ENCODE measurements around the gene USP48. TPM values are rescaled to one million over a fixed set of nuclear protein-coding genes. Genes with fewer than 3 reads are reported as not detected.

Gene USP48
- total RNA-seq, 1 donor from 2014 or later, result 70.4 TPM

DNA sequence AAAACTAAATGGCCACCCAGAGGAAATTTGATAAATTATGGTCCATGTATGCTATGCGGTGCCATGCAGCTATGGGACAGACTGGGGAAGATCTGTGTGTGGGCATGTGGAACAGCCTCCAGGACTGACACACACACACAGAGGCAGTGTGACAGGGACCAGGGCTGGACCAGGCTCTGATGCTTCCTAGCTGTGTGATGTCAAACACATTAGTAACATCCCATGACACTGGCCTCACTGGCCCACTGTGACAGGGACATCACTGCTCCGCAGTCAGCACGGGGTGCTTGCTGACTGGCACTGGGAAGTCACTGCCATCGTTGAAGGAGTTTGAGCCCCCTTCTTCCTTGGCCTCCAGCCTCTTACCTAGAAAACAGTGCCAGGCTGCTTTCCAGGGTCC is 127.7 kb downstream of the USP48 start:
- DNase-seq (ENCODE audit: low read depth, low spot score), result no peak

- no peak for DNase-seq (ENCODE audit: low read depth, low spot score)
These were observed 128.7 kb downstream of the USP48 start for GRCh38 chr1:21654209-21654608.

- no peak for DNase-seq (ENCODE audit: low read depth, low spot score)
These were observed 129.2 kb downstream of the USP48 start for GRCh38 chr1:21653744-21654100.

DNA sequence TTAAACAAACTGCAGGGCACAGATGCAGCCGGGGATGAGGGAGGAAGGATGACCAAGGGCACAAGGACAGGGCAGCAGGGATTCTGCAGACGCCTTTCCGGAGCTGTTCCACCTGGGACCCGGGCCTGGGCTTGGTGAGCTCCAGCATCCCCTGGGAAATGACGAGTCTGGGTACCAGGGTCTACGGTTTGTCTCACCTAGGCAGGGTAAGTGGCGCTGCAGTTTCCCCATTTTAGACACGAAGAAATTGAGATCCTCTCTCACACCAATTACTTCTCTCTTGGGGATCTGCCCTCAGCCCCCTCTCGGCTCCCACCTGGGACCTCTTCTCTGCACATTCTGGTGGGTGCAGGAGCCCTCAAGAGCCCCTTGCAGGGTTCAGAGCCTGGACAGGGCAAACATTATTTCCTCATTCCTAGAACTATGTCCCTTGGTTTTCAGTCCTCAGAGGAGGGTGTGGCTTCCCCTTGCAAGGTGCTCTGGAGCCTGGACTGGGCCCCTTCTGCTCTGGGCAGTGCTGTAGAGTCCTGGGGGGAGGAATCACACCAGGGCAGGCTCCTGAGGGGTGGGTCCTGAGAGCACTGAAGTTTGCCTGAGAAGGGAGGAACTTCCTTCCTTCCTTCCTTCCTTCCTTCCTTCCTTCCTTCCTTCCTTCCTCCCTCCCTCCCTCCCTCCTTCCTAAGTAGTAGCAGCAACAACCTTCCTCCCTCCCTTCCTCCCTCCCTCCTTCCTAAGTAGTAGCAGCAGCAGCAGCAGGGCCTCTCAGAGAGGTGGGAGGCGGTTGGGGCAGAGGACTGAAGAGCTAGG is 129.8 kb downstream of the USP48 start:
- no peak for DNase-seq (ENCODE audit: low read depth, low spot score)

- no peak for DNase-seq (ENCODE audit: low read depth, low spot score)
These were observed 130.6 kb downstream of the USP48 start for GRCh38 chr1:21652101-21652936.

DNA sequence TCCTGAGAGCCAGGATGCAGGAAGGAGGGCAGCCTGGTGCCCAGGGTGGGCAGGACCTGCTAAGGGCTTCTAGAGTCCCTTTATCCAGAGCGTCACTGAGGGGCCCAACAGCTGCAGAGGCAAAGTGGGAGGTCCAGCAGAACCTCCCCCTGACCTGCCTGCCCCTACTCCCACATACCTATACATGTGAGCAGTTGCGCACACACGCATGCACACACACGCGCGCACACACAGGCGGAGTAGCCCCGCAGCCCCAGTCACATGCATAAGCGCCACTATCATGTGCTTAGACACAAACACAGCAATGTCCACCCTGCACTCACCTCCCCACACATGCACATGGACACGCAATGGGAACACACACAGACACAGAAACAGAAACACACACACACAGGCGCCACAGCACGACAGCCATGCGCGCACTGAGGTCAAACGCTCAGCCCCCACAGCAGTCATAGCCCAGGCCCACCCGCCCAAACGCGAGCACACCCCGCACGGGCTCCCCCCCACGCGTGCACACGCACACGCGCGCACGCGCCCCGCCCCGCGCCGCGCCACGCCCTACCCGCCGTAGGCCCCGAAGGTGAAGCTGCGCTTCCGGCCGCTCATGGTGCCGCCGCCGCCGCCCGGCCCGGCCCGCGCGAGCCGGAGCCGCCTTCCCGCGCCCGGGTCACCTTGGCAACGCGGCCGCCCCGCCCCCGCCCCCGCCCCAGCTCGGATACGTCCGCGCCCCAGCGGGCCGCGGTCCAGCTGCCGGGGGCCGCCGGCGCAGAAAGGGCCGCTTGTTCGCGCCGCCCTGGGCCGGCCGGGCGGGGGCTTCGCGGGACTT is 131.5 kb downstream of the USP48 start:
- no peak for DNase-seq (ENCODE audit: low read depth, low spot score)

GRCh38 chr1:21650400-21650799 is 132.5 kb downstream of the USP48 start:
- DNase-seq (ENCODE audit: low read depth, low spot score), result no peak

DNA sequence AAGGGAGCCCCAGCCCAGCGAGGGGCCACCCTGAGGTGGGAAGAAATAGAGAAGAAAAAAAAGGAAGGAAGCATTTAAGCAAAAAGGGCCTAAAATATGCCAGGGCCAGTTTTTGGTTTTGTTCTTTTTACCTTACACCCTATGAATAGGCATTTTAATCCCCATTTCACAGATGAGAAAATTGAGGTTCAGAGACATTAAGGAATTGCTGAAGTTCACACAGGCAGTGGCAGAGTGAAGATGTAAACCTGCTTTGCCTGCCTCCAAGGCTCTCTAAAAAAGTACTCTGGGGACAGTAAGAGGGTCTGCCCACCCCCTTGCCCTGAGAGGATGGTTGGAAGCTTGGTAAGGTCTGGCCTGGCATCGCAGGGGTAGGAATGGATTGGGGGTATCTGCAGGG is 133.6 kb downstream of the USP48 start:
- DNase-seq (ENCODE audit: low read depth, low spot score), result no peak

GRCh38 chr1:21648791-21649190 is 134.2 kb downstream of the USP48 start:
- no peak for DNase-seq (ENCODE audit: low read depth, low spot score)

DNA sequence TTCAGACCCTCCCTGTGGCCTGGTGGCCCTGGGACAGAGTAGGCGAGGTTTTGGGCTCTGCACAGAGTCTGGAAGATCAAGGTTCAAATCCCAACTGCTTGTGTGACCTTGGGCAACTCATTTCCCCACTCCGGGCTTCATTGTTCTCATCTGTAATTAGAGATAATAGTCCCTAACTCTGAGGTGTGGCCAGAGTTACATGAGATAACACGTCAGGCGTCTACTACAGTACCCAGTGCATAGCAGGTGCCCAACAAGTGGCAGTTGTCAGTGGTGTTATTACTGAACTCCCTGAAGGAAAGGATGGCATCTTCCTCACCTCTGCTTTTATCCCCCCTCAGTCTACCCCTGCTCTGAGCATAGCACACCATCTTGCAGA is 134.6 kb downstream of the USP48 start:
- DNase-seq (ENCODE audit: low read depth, low spot score), result no peak

DNA sequence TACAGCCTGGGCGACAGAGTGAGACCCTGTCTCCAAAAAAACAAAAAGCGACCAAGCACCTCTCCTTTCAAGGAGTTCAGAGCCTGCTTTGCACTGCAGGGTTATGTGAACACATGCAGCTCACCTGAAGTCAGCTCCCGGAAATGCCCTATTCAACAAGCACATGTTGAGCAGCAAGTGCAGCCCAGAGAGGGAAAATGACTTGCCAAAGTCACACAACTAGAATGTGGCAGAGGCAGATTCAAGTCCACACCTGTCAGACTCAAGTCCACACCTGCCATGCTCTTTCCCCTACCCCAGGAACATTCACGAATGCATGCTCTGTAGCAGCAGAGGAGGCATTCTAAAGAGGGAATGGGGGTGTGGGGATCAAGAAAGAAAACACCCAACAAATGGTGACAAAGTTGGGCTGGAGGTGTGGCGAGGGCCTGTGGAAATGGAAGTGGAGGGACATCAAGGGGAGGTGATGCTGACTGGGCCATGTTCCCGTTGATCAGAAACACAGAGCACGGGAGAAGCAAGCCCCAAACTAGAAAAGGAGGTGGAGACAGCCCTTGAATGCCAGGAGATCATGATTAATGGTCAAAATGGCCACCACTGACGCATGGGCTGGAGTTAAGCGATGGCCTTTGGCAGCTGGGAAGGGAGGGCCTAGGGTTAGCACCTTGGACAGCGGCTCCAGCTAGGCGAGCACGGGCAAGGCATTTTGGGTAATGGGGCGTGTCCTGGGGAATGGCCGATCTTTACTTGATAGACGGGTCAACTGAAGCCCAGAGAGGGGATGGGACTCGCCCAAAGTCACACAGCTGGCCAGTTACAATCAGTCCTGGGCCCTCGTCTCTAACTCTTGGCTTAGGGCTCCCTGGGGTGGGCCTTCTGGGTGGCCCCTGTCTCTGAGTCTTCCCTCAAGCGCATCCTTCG is 135.3 kb downstream of the USP48 start:
- no peak for DNase-seq (ENCODE audit: low read depth, low spot score)

DNA sequence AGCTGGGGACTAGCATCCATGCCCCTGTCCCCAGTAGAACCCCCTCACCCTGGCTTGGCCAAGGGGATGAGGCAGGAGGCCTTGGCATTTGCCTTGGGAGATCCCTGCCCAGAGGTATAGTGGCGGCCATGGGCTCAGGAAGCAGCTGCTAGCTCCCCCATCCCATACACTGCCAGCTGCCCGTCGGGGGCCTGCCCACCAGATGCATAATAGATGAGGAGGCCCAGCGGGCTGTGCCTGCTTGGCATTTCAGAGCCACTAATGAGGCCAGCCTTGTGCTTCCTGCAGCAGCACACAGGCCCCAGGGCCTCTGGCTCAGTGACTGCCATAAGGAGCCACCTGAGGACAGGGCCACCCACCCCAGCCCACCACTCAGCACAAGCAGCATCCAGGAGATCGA is 137.4 kb downstream of the USP48 start:
- no peak for DNase-seq (ENCODE audit: low read depth, low spot score)

DNA sequence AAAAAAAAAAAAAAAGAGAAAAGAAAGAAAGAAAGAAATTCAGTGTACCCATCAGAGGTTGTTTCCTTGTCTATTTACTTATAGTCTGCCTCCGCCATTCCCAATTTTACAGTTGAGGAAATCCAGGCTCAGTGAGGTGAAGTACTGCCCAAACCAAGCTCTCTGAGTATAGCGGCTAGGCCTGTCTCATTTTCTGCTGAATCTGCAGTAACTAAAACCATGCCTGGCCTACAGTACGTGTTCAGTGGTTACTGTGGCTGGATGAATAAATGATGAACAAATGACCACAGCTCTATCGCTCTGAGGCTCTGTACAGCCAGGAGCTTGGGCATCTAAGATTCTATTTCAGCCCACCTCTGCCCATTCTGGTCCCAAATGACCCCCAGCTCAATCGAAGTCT is 138.0 kb downstream of the USP48 start:
- no peak for DNase-seq (ENCODE audit: low read depth, low spot score)

- no peak for DNase-seq (ENCODE audit: low read depth, low spot score)
These were observed 138.6 kb downstream of the USP48 start for GRCh38 chr1:21644348-21644747.

- DNase-seq (ENCODE audit: low read depth, low spot score), result no peak
These were observed 139.3 kb downstream of the USP48 start for GRCh38 chr1:21643624-21644023.

GRCh38 chr1:21641967-21642739 is 140.8 kb downstream of the USP48 start:
- no peak for DNase-seq (ENCODE audit: low read depth, low spot score)

GRCh38 chr1:21641537-21641936 is 141.4 kb downstream of the USP48 start:
- DNase-seq (ENCODE audit: low read depth, low spot score), result no peak

DNA sequence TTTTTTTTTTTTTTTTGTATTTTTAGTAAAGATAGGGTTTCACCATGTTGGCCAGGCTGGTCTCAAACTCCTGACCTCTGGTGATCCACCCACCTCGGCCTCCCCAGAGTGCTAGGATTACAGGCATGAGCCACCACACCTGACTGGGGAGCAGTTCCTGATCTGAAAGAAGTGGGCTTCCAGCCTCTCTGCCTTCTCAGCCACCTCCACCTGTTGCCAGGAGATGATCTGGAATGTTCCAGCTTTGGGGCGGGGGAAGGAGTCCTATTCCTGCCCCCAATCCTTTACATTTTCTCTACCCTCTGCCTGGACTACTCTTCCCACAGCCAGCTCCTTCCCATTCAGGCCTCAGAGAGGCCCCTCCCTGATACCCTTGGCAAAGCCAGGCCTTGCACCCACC is 141.9 kb downstream of the USP48 start:
- no peak for DNase-seq (ENCODE audit: low read depth, low spot score)

GRCh38 chr1:21640653-21641052 is 142.3 kb downstream of the USP48 start:
- no peak for DNase-seq (ENCODE audit: low read depth, low spot score)

DNA sequence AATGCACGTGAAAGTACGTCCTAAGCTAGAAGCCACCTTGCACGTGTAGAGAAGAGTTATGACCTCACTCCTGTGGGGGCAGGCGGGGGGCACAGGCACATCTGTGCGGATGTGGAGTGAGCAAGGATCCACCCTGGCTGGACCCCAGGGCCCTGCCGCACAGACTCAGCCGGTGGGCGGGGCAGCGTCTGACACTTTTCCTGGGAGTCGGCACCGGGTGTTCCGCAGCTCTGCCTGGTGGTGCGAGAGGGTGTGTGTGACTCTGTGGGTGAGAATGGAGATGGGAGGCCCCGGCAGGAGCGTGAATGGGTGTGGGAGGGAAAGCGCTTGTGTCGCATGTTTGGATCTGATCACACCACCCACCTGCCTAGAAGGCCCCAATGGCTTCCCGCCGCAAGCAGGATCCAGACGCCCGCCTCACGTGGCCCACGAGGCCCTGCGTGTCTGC is 143.3 kb downstream of the USP48 start:
- DNase-seq (ENCODE audit: low read depth, low spot score), result no peak

All from pulmonary artery endothelial cell (primary cell).